Spinal cord (tissue), 10 donors: Measurements from ENCODE around the gene BCL11A. TPM values are rescaled to one million over a fixed set of nuclear protein-coding genes. Genes with fewer than 3 reads are reported as not detected.

Experiments used
- DNase-seq, 6 donors: peaks; one replicate each; pipeline versions ENCODE4 v3.0.0 to v3.0.0-alpha.2; 2013 to 2015; ENCODE audit warnings: low spot score in 6 of 6, low read depth in 4 of 6
- H3K27ac ChIP-seq: one replicate; pipeline ENCODE4 v1.5.1; 2013; ENCODE audit warnings: low read depth, low read length, control low read depth
- H3K27me3 ChIP-seq: one replicate; pipeline ENCODE4 v1.6.1; 2013; ENCODE audit warnings: low read length; ENCODE audit not compliant: control insufficient read depth, insufficient read depth
- H3K36me3 ChIP-seq: one replicate; pipeline ENCODE4 v1.6.1; 2013; ENCODE audit warnings: low read length; ENCODE audit not compliant: control insufficient read depth, insufficient read depth
- H3K4me1 ChIP-seq: one replicate; pipeline ENCODE4 v1.6.1; 2013; ENCODE audit warnings: low read length; ENCODE audit not compliant: control insufficient read depth, insufficient read depth
- H3K4me3 ChIP-seq: one replicate; pipeline ENCODE4 v1.5.1; 2013; ENCODE audit warnings: low read depth, low read length, control low read depth
- H3K9me3 ChIP-seq: one replicate; pipeline ENCODE4 v1.6.1; 2013; ENCODE audit warnings: low read length; ENCODE audit not compliant: control insufficient read depth, insufficient read depth
- WGBS: methylation state at CpG from one replicate; pipeline ENCODE4 v1.1.5; 2013; ENCODE audit warnings: missing lambda C conversion rate; ENCODE audit not compliant: insufficient coverage; 5-methylcytosine and 5-hydroxymethylcytosine counted together
- polyA plus RNA-seq, 2 donors: library from polyadenylated mRNA; unstranded; fragments of 120-200 nt; gene quantifications; one replicate each; pipeline ENCODE4 v1.2.1, GENCODE V29; 2013; ENCODE audit not compliant: insufficient read length in 2 of 2
- total RNA-seq, 2 donors: library from RNA; depleted of rRNA in 1 of 2; stranded (reverse); fragments of 120-200 nt in 1 of 2; fragments of >200 nt in 1 of 2; gene quantifications; one replicate each; pipeline versions ENCODE4 v1.2.3 to v1.2.4, GENCODE V29; 2013 to 2014
- donor health status: healthy.

BCL11A gene
- total and polyA plus RNA-seq, 4 donors = 14.9 to 61.6 (median 43.8) TPM

DNA sequence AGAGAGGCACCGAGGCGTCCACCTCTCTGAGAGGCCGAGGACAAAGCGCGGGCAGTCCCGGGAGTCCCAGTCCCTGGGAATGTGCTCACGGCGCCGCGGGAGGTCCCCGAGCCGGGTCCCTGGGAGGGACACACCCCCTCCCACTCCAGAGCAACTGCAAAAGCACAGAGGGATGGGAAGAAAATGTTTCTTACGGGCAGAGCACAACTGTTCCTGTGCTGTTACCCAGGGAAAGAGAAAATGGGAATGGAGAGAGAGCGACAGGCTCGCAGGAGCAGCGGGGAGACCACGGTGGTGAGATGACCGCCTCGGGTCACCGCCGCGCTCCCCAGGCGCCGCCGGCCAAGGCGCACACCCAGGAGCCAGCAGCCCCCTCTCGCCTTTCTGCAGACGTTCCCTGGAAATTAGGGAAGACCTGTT lies 1.2 kb upstream of the BCL11A start:
- Histone ChIP-seq H3K27ac (peak overlapping the region; percentile 80), H3K27me3 (peaks cover 54% of the 10 kb centered on the region), H3K36me3 (no peaks in the 10 kb centered on the region), H3K4me1 (peaks cover 47% of the 10 kb centered on the region), H3K4me3 (peak overlapping the region; percentile 75), H3K9me3 (no peaks in the 10 kb centered on the region)
- DNase-seq = peak in 2 of 6 donors; percentile 78
- 0% methylated on average over 18 of the region's 28 CpGs for WGBS

DNA sequence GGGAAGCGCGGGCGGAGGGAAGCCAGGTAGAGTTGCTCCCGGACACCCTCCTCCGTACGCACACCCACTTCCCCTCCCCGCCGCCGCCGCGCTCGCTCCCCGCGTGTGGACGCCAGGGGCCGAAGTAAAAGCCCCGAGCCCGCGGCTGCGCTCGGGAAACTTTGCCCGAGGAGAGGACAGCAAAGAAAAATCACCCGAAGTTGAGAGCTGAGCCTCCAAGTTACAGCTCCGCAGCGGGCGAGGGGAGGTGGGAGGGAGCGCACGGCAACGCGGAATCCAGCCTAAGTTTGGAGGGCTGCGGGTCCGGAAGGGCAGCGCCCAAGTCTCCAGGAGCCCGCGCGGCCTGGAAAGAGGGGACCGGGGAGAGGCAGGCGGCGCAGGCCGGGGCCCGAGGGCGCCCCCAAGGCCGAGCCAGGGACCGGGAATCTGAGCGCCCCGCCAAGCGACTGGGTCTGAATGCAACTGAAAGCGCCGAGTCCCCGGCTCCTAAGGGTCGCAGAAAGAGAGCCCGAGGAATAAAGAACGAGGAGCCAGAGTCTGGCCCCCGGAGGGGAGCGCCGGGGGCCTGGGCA lies 706 bp upstream of the BCL11A start:
- peak in 2 of 6 donors; percentile 82 to 83 for DNase-seq
- H3K4me1 ChIP-seq = peaks cover 50% of the 10 kb centered on the region
- peak overlapping the region; percentile 80 for H3K27ac ChIP-seq

DNA sequence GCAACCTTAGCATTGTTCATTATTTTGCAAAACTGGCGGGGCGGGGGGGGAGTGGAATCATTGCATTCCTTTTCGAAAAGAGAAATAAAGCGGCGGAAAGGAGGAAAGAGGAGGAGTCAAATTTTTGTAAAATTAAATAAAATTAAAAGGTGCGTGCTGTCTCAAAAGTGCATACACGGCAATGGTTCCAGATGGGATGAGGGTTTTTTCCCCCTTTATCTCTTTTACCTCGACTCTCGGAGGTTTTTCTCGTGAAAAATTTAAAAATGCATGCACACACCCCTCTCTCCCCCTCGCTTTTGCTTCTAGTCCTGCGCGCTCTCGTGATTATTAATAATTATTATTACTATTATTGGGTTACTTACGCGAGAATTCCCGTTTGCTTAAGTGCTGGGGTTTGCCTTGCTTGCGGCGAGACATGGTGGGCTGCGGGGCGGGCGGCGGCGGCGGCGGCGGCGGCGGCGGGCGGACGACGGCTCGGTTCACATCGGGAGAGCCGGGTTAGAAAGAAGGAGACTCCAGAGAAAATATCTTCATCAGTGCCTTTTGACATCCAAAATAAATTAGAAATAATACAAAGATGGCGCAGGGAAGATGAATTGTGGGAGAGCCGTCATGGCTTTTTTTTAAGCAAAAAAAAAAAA lies 481 bp downstream of the BCL11A start:
- peak overlapping the region; percentile 57 for H3K27ac ChIP-seq
- 0% methylated on average over 1 of the region's 38 CpGs for WGBS
- H3K36me3 ChIP-seq = no peaks in the 10 kb centered on the region
- H3K4me1 ChIP-seq = peaks cover 51% of the 10 kb centered on the region
- H3K4me3 ChIP-seq = peak overlapping the region; percentile 68
- H3K9me3 ChIP-seq = no peaks in the 10 kb centered on the region
- no peak for DNase-seq
- peaks cover 54% of the 10 kb centered on the region for H3K27me3 ChIP-seq

More for the DNA sequence above, 706 bp upstream of the BCL11A start:
- under 1% methylated on average over 56 of the region's 56 CpGs for WGBS
- peaks cover 54% of the 10 kb centered on the region for H3K27me3 ChIP-seq
- peak overlapping the region; percentile 75 for H3K4me3 ChIP-seq
- no peaks in the 10 kb centered on the region for H3K36me3 ChIP-seq
- no peaks in the 10 kb centered on the region for H3K9me3 ChIP-seq

DNA sequence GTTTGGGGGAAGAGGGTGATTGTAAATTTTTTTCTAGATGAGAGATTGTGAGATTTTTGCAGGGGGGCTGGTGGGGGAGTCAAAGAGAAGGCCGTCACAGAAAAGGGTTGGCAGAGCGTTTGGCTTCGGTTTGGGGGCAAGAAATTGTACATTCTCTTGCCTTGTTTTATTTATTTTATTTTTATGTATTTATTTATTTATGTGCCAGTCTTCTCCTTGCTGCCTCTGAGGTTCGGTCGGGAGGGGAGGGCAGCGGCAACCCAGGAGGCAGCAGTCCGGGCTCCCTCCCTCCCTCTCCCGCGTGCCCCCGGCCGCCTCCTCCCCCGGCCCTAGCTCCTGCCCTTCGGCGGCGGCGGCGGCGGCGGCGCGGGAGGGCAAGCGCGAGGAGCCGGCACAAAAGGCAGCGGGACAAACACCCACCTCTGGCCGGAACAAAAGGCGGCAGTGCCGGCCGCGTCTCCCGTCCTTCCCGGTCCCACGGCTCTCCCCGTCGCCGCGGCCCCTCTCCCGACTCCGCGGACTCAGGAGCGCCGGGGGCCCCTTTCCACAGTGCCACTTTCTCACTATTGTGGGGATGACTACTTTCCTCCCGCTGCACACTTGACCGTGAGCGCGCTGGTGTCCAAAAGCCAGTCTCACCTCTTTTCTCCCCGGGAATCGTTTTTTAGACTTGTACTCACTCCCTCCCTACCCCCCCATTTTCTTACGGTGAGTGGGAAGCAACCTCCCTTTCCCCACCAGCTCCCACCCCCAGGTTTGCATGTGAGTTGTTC lies 1.2 kb downstream of the BCL11A start:
- WGBS = 0% methylated on average over 43 of the region's 49 CpGs
- Histone ChIP-seq H3K9me3 (no peaks in the 10 kb centered on the region), H3K27me3 (peaks cover 47% of the 10 kb centered on the region), H3K4me3 (peak overlapping the region; percentile 68), H3K4me1 (peaks cover 49% of the 10 kb centered on the region), H3K36me3 (no peaks in the 10 kb centered on the region), H3K27ac (peak overlapping the region; percentile 57)
- peak in 2 of 6 donors; percentile 65 to 68 for DNase-seq

DNA sequence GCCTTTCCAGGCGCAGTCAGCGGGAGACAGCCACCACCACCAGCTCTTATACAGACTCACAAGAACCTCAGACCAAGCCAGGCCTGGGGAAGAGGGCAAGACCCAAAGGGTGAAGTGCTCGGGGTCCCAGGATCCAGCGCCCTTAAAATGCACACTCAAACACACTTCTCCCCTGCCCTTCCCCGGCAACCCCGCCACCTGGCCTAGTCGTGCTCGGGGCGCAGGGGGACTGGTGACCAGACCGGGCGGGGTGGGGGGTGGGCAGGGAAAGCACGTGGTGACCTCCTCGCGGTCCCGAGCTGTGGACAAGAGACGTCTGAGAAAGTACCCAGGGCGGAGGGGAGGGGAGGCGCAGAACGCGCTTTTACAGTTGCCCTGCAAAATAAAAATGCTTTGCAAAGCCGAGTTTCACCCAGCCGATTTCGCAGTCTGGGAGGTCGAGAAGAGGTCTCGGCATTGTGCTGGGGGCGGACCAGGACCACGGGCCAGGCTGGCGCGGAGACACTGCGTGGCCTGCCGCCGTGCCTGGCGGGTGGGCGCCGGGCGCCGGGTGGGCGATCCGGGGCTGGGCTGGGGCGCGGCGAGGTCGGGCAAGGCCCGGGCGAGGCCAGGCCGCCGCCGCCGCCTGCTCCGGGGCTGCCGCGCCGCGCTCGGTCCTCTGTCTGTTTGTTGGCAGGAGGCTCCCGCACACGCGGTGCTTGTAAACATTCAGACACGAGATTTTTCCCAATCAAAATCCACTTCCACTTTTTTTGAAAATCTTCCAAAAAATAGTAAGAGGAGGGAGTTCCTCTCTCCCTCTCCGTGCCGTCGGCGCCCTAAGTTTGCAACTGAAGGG lies 2.0 kb downstream of the BCL11A start:
- under 1% methylated on average over 48 of the region's 63 CpGs for WGBS
- Histone ChIP-seq H3K4me3 (peak overlapping the region; percentile 74), H3K27ac (peak overlapping the region; percentile 6), H3K9me3 (no peaks in the 10 kb centered on the region), H3K4me1 (peaks cover 45% of the 10 kb centered on the region), H3K36me3 (no peaks in the 10 kb centered on the region), H3K27me3 (peaks cover 39% of the 10 kb centered on the region)
- DNase-seq = peak in 2 of 6 donors; percentile 81 to 90

DNA sequence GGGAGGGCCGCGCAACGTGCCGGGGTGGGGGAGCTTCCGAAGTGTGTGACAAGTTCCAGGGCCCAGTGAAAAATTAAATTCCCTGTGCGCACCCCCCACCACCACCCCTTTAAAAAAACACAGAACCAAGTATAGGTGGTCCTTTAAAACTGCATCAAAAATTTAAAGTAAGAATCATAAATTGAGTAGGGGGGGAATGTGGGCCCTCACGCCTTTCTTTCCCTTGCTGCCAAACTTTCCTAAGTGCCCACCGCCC lies 2.5 kb downstream of the BCL11A start:
- Histone ChIP-seq H3K27me3 (peaks cover 35% of the 10 kb centered on the region), H3K4me3 (peak overlapping the region; percentile 74), H3K9me3 (no peaks in the 10 kb centered on the region), H3K27ac (peak overlapping the region; percentile 6), H3K4me1 (peaks cover 43% of the 10 kb centered on the region), H3K36me3 (no peaks in the 10 kb centered on the region)
- no peak for DNase-seq
- 25% methylated on average over 1 of the region's 8 CpGs for WGBS

DNA sequence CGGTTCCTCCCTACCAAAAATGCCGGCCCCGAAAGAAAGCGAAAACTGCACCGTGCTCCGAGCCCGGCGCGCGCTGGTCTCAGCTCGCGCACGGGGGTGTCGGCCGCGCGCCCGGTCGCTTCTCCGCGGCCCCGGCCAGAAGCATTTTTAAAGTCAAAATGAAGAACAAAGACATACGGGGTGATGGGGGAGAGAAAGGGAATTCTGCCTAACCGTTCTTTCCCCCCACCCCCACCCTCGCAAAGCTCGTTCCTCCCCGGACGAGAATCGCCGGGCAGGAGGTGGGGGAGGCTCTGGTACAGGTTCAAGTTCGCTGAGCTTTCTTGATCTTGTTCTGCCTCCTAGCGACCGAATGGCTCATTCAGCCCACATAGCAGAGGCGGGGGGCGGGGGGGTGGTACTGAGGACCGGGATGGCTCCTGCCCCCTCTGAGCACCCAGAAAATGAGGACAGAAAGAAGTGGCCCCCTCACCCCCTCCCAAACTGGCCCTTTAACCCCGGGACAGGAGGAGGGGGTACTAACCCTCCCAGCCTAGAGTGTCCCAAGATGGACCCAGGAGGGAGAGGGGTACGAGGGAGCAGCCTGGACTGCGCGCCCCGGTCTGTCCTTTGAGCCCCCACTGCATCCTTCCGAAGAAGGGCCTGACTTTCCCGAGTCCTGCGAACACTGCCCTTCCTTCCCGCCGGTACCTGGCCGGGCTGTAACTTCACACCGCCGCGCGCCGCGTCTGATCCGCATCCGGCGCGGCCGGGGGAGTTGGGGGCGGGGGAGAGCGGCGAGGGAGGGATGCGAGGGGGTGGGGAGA lies 3.1 kb downstream of the BCL11A start:
- no peaks in the 10 kb centered on the region for H3K9me3 ChIP-seq
- no peaks in the 10 kb centered on the region for H3K36me3 ChIP-seq
- H3K4me3 ChIP-seq = peak overlapping the region; percentile 74
- peak overlapping the region; percentile 65 for H3K27ac ChIP-seq
- H3K27me3 ChIP-seq = peaks cover 30% of the 10 kb centered on the region
- H3K4me1 ChIP-seq = peaks cover 40% of the 10 kb centered on the region
- 0% methylated on average over 37 of the region's 62 CpGs for WGBS
- DNase-seq = peak; percentile 81 to 98 (median 88)

DNA sequence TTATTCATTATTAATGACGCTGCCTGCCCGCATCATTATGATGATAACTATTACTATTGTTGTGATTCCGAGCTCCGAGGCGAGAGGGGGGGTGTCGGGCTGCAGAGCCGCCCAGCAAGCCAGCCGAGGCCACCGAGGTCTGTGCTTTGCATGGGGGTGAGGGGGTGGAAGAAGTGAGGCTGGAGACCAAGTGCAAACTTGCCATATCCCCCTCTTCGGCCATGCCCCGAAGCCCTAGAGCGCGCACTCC lies 3.6 kb downstream of the BCL11A start:
- peaks cover 25% of the 10 kb centered on the region for H3K27me3 ChIP-seq
- H3K36me3 ChIP-seq = peaks cover 4% of the 10 kb centered on the region
- no peaks in the 10 kb centered on the region for H3K9me3 ChIP-seq
- H3K4me3 ChIP-seq = peak overlapping the region; percentile 74
- peak overlapping the region; percentile 65 for H3K27ac ChIP-seq
- H3K4me1 ChIP-seq = peaks cover 35% of the 10 kb centered on the region
- WGBS = 2% methylated on average over 4 of the region's 13 CpGs
- no peak for DNase-seq
